GM12878 (cell line): ENCODE data around the gene PHF21B. TPM values are rescaled to one million over a fixed set of nuclear protein-coding genes. Genes with fewer than 3 reads are reported as not detected.

Experiments
- ATAC-seq: fragments of 200-7000 bp; cut with Tn5 transposase; 3 replicates; pipeline ENCODE4 v1.9.1; 2020; ENCODE audit warnings: mild to moderate bottlenecking, moderate library complexity
- BruUV-seq: library from RNA; stranded (reverse); fragments of 400-500 nt; replicated peaks from 2 replicates; lab custom pipeline; 2021; lab: Mats Ljungman, UMichigan
- CTCF ChIA-PET: fragments of 300-600 bp; sonication (Branson Sonifier 250); formaldehyde crosslinking; extraction: SDS; loops from one replicate; lab custom pipeline; 2021; ENCODE audit warnings: inconsistent platforms; lab: Yijun Ruan, JAX
- POLR2A ChIA-PET: fragments of 350-600 bp; formaldehyde crosslinking; extraction: SDS; loops from one replicate; lab custom pipeline; 2021; ENCODE audit warnings: inconsistent platforms; lab: Charles Lee
- RAD21 ChIA-PET: fragments of 300-600 bp; sonication (Branson Sonifier 250); formaldehyde crosslinking; loops from one replicate; lab custom pipeline; 2023; ENCODE audit warnings: antibody characterized with exemption; ENCODE audit not compliant: unreplicated experiment; lab: Charles Lee
- SMC1A ChIA-PET: fragments of 300-600 bp; sonication (Branson Sonifier 250); formaldehyde crosslinking; loops from one replicate; lab custom pipeline; 2023; ENCODE audit not compliant: unreplicated experiment, uncharacterized antibody; lab: Charles Lee
- DNase-seq: peaks from one replicate; pipeline ENCODE4 v3.0.0-alpha.2; 2011; ENCODE audit warnings: low read depth, low spot score
- FAIRE-seq: peaks from 3 replicates; lab custom pipeline; 2011; peaks lifted over from hg19 to GRCh38; lab: Jason Lieb, UNC
- H2AFZ ChIP-seq: 2 replicates; pipeline ENCODE4 v1.6.0; 2011; ENCODE audit warnings: low read depth, low read length, control low read depth; ENCODE audit not compliant: control insufficient read depth
- H3K27ac ChIP-seq: 2 replicates; pipeline ENCODE4 v1.5.1; 2011; ENCODE audit warnings: control low read depth; ENCODE audit not compliant: control insufficient read depth, insufficient read depth
- H3K27me3 ChIP-seq, 2 experiments: replicated peaks in 1 of 2; 2 replicates each; pipeline versions ENCODE4 v1.6.0 to v1.6.1; 2011; ENCODE audit warnings: low read length in 1 of 2; ENCODE audit not compliant: control insufficient read depth in 2 of 2, insufficient read depth in 2 of 2
- H3K36me3 ChIP-seq, 2 experiments: 2 replicates each; pipeline ENCODE4 v1.5.1; 2011; ENCODE audit warnings: low read length in 1 of 2; ENCODE audit not compliant: control insufficient read depth in 2 of 2, insufficient read depth in 2 of 2
- H3K4me1 ChIP-seq: 2 replicates; pipeline ENCODE4 v1.6.1; 2011; ENCODE audit warnings: mild to moderate bottlenecking, low read length, moderate library complexity, mixed read lengths; ENCODE audit not compliant: control insufficient read depth, insufficient read depth
- H3K4me2 ChIP-seq: 2 replicates; pipeline ENCODE4 v1.6.0; 2011; ENCODE audit warnings: control low read depth; ENCODE audit not compliant: control insufficient read depth, insufficient read depth
- H3K4me3 ChIP-seq: fragments of 200-600 bp; sonication (generic); 2 replicates; pipeline ENCODE4 v1.5.1; 2016
- H3K79me2 ChIP-seq: 2 replicates; pipeline ENCODE4 v1.6.0; 2011; ENCODE audit warnings: low read length; ENCODE audit not compliant: control insufficient read depth, insufficient read depth
- H3K9ac ChIP-seq: 2 replicates; pipeline ENCODE4 v1.8.0; 2011; ENCODE audit warnings: low read length, control low read depth, mixed read lengths; ENCODE audit not compliant: control insufficient read depth, insufficient read depth
- H3K9me3 ChIP-seq: replicated peaks from 3 replicates; pipeline ENCODE4 v1.5.1; 2011; ENCODE audit warnings: mild to moderate bottlenecking, low read length; ENCODE audit not compliant: control insufficient read depth, insufficient read depth
- H4K20me1 ChIP-seq: 2 replicates; pipeline ENCODE4 v1.6.0; 2011; ENCODE audit not compliant: control insufficient read depth, insufficient read depth
- CHD1 ChIP-seq: IDR thresholded peaks from 2 replicates; pipeline ENCODE4 v1.6.1; 2012; ENCODE audit warnings: low read depth, low read length, improper control_type of control experiment
- EP300 ChIP-seq, 2 experiments: fragments of 150-350 bp in 1 of 2; IDR thresholded peaks; 2 replicates each; pipeline ENCODE4 v1.6.1; 2011 to 2012; ENCODE audit warnings: low read depth in 2 of 2, low read length in 2 of 2, borderline replicate concordance in 1 of 2, improper control_type of control experiment in 1 of 2, inconsistent platforms in 1 of 2; ENCODE audit not compliant: control insufficient read depth in 1 of 2
- EZH2 ChIP-seq: IDR thresholded peaks from 2 replicates; pipeline ENCODE4 v1.6.1; 2012; ENCODE audit warnings: low read depth, mild to moderate bottlenecking, control low read depth, inconsistent platforms, low read length, borderline replicate concordance; ENCODE audit not compliant: control insufficient read depth
- HDAC2 ChIP-seq: fragments of 200-600 bp; sonication (generic); IDR thresholded peaks from 2 replicates; pipeline ENCODE4 v1.6.1; 2017
- HDGF ChIP-seq: fragments of 450-650 bp; IDR thresholded peaks from 2 replicates; pipeline ENCODE4 v1.6.1; 2016; ENCODE audit warnings: antibody characterized with exemption
- IKZF2 ChIP-seq, 2 experiments: fragments of 450-650 bp; IDR thresholded peaks; 2 replicates each; pipeline ENCODE4 v1.6.1; 2017; ENCODE audit warnings: mild to moderate bottlenecking in 2 of 2, moderate library complexity in 2 of 2
- MTA2 ChIP-seq: fragments of 450-650 bp; IDR thresholded peaks from 2 replicates; pipeline ENCODE4 v1.6.1; 2016; ENCODE audit warnings: low read depth, mild to moderate bottlenecking, moderate library complexity
- PAX5 ChIP-seq: IDR thresholded peaks from 2 replicates; pipeline ENCODE4 v1.6.1; 2011; ENCODE audit warnings: low read depth, low read length, borderline replicate concordance
- PAX8 ChIP-seq: fragments of 450-650 bp; IDR thresholded peaks from 2 replicates; pipeline ENCODE4 v1.6.1; 2017; ENCODE audit warnings: mild to moderate bottlenecking, moderate library complexity
- PBX3 ChIP-seq: IDR thresholded peaks from 2 replicates; pipeline ENCODE4 v1.6.1; 2011; ENCODE audit warnings: mild to moderate bottlenecking, low read depth, low read length, moderate library complexity; ENCODE audit not compliant: insufficient replicate concordance
- PML ChIP-seq: IDR thresholded peaks from 2 replicates; pipeline ENCODE4 v1.6.1; 2012; ENCODE audit warnings: low read length, inconsistent platforms
- SIX5 ChIP-seq: IDR thresholded peaks from 2 replicates; pipeline ENCODE4 v1.6.1; 2011; ENCODE audit warnings: mild to moderate bottlenecking, low read depth, low read length, moderate library complexity; ENCODE audit not compliant: severe bottlenecking
- SMARCA5 ChIP-seq: fragments of 450-650 bp; IDR thresholded peaks from 2 replicates; pipeline ENCODE4 v1.6.1; 2017; ENCODE audit warnings: mild to moderate bottlenecking
- TCF3 ChIP-seq: IDR thresholded peaks from 2 replicates; pipeline ENCODE4 v1.6.1; 2012; ENCODE audit warnings: low read depth, mild to moderate bottlenecking, low read length, borderline replicate concordance; ENCODE audit not compliant: insufficient read depth
- ZBED1 ChIP-seq: IDR thresholded peaks from 2 replicates; pipeline ENCODE4 v1.6.1; 2016; ENCODE audit warnings: borderline replicate concordance
- WGBS: methylation state at CpG from one replicate; pipeline ENCODE4 v1.1.6; 2016; ENCODE audit warnings: low lambda C conversion rate; ENCODE audit not compliant: insufficient replicate concordance, insufficient coverage; ENCODE audit errors: missing lambda C conversion rate; 5-methylcytosine and 5-hydroxymethylcytosine counted together
- in situ Hi-C: fragments of 300-500 bp; cut with MboI; formaldehyde crosslinking; loops from 9 replicates; pipeline ENCODE4 v1.14.3; 2018; ENCODE audit warnings: mixed read lengths
- intact Hi-C: fragments of 100-400 bp; cut with micrococcal nuclease; formaldehyde crosslinking; loops from one replicate; pipeline ENCODE4 v1.14.2; 2022; ENCODE audit not compliant: unreplicated experiment
- polyA plus RNA-seq, 11 experiments: library from polyadenylated mRNA; depleted of rRNA in 4 of 11; unstranded in 6 of 11; stranded (reverse) in 5 of 11; fragments of >200 nt; fragmentation: Nextera tagmentation in 4 of 11; fragmentation: Illumina TruSeq in 1 of 11; extraction: Ambion mirVana in 4 of 11; extraction: Trizol in 1 of 11; gene quantifications; 1 replicate in 1 of 11; 2 replicates in 10 of 11; pipeline versions ENCODE4 v1.2.1 to v1.2.3, GENCODE V29; 2011 to 2016; ENCODE audit warnings: inconsistent platforms in 2 of 11, missing spikeins in 2 of 11, low read depth in 1 of 11
- total RNA-seq, 4 experiments: library from RNA; depleted of rRNA in 3 of 4; stranded (reverse); fragments of >200 nt in 3 of 4; fragmentation: Illumina TruSeq in 1 of 4; extraction: Trizol in 1 of 4; gene quantifications; 2 replicates each; pipeline versions ENCODE4 v1.2.1 to v1.2.3, GENCODE V29; 2013 to 2021
- TF ChIP-seq, protein P1 (sequence below): IDR thresholded peaks from 2 replicates; pipeline ENCODE4 v1.6.1; 2011; ENCODE audit warnings: low read depth, mild to moderate bottlenecking, low read length, moderate library complexity, borderline replicate concordance; ENCODE audit errors: extremely low read depth
- TF ChIP-seq, protein P2 (sequence below): fragments of 150-350 bp; IDR thresholded peaks from 2 replicates; pipeline ENCODE4 v1.6.1; 2014; ENCODE audit warnings: mild to moderate bottlenecking, low read depth, low read length

The PHF21B gene
- total and polyA plus RNA-seq, 10 of the 15 experiments (the other 5 are each of a cell fraction or from before 2014, with no cell fraction given) = 0.03 to 0.35 TPM; not detected in 8

DNA sequence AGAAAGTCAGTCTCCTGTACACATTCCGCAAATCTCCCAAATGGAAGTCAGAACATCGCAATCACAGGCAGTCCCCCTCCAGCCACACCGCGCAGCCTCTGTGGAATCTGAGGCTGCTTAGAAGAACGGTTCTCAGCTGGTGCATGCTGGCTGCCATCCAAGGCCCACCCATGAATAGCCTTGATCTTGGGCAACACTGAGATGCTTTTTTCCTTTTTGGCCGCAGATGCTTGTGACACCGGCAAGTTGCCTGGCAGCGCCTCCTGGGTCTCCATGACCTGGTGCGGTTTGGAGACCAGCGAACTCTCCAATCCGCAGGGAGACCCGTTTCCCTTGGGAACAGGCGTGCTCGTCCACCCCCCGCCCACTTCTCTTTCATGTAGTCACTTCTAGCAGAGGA lies 26.3 kb upstream of the PHF21B start:
- Histone ChIP-seq H3K4me1 (no peaks in the 10 kb centered on the region), H3K36me3 (no peaks in the 10 kb centered on the region), H2AFZ (no peak overlapping the region), H3K4me3 (no peak overlapping the region), H3K27ac (no peak overlapping the region), H4K20me1 (no peaks in the 10 kb centered on the region), H3K9ac (no peak overlapping the region), H3K27me3 (no peaks in the 10 kb centered on the region; a peak in 1 of 4 replicates), H3K4me2 (no peak overlapping the region), H3K79me2 (no peaks in the 10 kb centered on the region), H3K9me3 (no peaks in the 10 kb centered on the region)
- DNase-seq (no peak), FAIRE-seq (no peak), ATAC-seq (no peak)
- CTCF ChIA-PET = no interaction called here
- whole genome bisulfite sequencing = 57% methylated on average over 15 of the region's 15 CpGs
- POLR2A ChIA-PET = no interaction called here
- intact Hi-C loops = no loop called here
- SMC1A ChIA-PET = no interaction called here
- in situ Hi-C loops = no loop called here
- RAD21 ChIA-PET = no interaction called here
- no peak for TF ChIP-seq SMARCA5
- no peak for TF ChIP-seq SIX5
- no peak for TF ChIP-seq TCF3
- no peak for TF ChIP-seq EP300 (IDR thresholded peaks at IDR 0.05; ENCODE audit: borderline replicate concordance in 1 of 2, control insufficient read depth in 1 of 2, low read depth in 2 of 2, low read length in 2 of 2)
- no peak for TF ChIP-seq EZH2
- TF ChIP-seq PML = no peak
- no TSS peak for BruUV-seq

GRCh38 chr22:45034821-45035220 lies 25.0 kb upstream of the PHF21B start:
- ATAC-seq = no peak
- BruUV-seq = no TSS peak
- TF ChIP-seq SMARCA5 (no peak), CHD1 (no peak), HDAC2 (no peak), ZBED1 (no peak), PAX5 (no peak), PBX3 (no peak), MTA2 (no peak), PAX8 (no peak), PML (no peak), IKZF2 (IDR thresholded peaks at IDR 0.05) (no peak), HDGF (no peak)
- TF ChIP-seq, protein P1, sequence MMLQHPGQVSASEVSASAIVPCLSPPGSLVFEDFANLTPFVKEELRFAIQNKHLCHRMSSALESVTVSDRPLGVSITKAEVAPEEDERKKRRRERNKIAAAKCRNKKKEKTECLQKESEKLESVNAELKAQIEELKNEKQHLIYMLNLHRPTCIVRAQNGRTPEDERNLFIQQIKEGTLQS = no peak
- TF ChIP-seq, protein P2, sequence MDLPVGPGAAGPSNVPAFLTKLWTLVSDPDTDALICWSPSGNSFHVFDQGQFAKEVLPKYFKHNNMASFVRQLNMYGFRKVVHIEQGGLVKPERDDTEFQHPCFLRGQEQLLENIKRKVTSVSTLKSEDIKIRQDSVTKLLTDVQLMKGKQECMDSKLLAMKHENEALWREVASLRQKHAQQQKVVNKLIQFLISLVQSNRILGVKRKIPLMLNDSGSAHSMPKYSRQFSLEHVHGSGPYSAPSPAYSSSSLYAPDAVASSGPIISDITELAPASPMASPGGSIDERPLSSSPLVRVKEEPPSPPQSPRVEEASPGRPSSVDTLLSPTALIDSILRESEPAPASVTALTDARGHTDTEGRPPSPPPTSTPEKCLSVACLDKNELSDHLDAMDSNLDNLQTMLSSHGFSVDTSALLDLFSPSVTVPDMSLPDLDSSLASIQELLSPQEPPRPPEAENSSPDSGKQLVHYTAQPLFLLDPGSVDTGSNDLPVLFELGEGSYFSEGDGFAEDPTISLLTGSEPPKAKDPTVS = no peak

More at GRCh38 chr22:45034821-45035220, 25.0 kb upstream of the PHF21B start:
- WGBS = 72% methylated on average over 8 of the region's 8 CpGs
- ChIA-PET POLR2A (no interaction called here), RAD21 (no interaction called here), SMC1A (interaction anchor here (0.5 kb wide), 1 partner anchor 33 kb away, joined by 3 read pairs; no protein-coding TSS in a partner anchor), CTCF (no interaction called here)
- no peak overlapping the region for H3K4me2 ChIP-seq
- H3K4me1 ChIP-seq = no peaks in the 10 kb centered on the region
- H3K9ac ChIP-seq = no peak overlapping the region
- H3K36me3 ChIP-seq = no peaks in the 10 kb centered on the region
- H3K4me3 ChIP-seq = no peak overlapping the region
- no peaks in the 10 kb centered on the region for H3K79me2 ChIP-seq
- no peak overlapping the region for H3K27ac ChIP-seq
- no peak for DNase-seq
- no peak for FAIRE-seq
- no peaks in the 10 kb centered on the region for H3K27me3 ChIP-seq
- H4K20me1 ChIP-seq = no peaks in the 10 kb centered on the region
- intact Hi-C loops (no loop called here), in situ Hi-C loops (no loop called here)
- no peaks in the 10 kb centered on the region for H3K9me3 ChIP-seq
- no peak overlapping the region for H2AFZ ChIP-seq
